ENCODE data around the gene RIIAD1.
"Not testable (repeated sequence)": the region's sequence is repeated elsewhere in the genome, so short reads cannot be mapped to it uniquely, and the experiment has no call there.

The RIIAD1 gene

GRCh38 chr1:151711044-151711800, 10.1 kb upstream of the RIIAD1 start:
- DNase-seq = no peak

GRCh38 chr1:151711951-151712350, 9.4 kb upstream of the RIIAD1 start:
- no peak for DNase-seq

GRCh38 chr1:151713044-151713443, 8.3 kb upstream of the RIIAD1 start:
- no peak for DNase-seq

GRCh38 chr1:151713874-151714273, 7.4 kb upstream of the RIIAD1 start:
- no peak for DNase-seq

DNA sequence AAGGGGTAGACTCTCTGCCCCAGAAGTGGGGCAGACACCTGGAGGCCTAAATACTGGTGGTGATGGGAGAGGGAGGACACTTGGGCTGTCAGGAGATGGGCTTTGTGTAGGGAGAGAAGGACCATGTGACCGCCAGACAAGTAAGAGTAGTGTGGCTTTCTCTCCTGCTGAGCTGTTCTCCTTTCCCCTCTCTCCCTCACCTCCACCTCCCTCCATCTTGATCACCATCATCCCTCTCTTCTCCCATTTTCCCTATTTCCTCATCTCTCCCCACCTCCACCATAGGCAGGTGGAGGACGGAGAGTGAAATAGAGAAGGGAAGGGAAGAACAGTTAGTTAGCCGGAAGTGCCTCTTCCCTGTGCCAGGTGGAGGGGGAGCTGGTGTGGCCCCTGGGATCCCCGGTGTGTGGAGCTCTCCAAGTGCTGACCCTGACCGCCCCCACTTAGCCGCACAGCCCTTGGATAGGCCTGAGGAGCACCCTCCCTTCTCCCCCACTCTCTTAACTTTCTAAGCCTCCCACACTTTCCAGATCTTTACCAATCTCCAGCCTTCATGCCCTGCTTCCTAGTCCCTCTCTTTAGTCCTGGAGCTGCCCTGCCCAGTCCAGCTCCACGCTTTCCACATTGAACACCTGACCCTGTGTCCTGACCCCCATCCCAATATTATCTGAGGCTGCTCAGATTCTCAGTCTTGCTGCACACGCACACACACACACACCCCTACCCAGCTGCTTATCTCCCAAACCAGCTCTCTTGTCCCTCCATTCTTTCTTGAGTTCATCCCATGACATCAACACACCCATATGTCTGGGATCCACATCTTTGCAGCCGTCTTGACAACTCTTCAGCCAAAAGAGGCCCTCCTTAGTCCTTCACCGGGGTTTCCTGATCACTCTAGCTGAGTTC, 6.2 kb upstream of the RIIAD1 start:
- DNase-seq = no peak

DNA sequence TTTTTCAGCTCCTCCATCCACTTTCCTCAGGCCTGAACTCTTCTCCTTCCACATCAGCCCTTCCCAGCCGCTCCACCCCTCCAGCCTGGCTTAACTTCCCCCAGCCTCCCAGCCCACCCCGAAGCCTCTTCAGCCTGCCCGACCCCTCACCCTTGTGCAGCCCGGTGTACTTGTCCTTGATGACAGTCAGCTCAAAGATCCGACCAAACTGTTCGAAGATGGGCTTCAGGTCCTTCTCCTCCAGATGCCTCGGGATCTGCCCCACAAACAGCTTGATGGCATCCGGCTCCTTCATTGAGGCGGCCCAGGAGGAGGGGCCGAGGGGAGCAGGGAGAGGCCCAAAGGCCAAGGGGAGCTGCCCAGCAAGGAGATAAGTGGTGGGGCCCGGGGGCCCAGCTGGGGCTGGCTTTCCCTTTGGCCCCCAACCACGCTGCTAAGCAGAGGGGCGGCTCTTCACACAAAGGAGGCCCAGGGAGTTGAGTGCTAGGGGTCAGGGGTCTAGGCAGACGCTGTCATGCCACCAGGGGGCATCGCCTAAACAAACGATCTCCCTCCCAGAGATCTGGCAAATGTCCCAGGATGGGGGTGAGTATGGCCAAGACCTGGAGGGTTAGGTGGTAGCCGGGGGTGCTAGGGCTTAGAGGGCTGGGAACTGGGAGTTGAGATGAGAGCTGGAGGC, 5.5 kb upstream of the RIIAD1 start:
- DNase-seq = peak; percentile 74

DNA sequence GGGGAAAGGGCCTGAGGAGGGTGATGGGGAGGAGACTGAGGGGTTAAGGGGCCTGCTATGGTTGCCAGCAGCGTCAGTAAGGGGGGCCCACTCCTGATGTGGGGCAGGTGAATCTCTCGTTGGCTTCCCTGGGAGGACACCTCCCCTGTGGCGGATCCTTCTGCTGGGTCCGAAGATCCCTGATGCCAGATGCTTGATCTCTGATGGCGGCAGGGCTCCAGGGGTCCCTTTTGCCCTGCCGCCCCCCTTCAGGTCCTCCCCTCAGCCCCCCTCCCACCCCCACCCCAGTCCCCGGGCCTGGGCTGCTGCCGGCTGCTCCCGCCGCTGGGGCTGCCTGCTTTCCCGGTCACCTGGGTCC, 4.9 kb upstream of the RIIAD1 start:
- no peak for DNase-seq

DNA sequence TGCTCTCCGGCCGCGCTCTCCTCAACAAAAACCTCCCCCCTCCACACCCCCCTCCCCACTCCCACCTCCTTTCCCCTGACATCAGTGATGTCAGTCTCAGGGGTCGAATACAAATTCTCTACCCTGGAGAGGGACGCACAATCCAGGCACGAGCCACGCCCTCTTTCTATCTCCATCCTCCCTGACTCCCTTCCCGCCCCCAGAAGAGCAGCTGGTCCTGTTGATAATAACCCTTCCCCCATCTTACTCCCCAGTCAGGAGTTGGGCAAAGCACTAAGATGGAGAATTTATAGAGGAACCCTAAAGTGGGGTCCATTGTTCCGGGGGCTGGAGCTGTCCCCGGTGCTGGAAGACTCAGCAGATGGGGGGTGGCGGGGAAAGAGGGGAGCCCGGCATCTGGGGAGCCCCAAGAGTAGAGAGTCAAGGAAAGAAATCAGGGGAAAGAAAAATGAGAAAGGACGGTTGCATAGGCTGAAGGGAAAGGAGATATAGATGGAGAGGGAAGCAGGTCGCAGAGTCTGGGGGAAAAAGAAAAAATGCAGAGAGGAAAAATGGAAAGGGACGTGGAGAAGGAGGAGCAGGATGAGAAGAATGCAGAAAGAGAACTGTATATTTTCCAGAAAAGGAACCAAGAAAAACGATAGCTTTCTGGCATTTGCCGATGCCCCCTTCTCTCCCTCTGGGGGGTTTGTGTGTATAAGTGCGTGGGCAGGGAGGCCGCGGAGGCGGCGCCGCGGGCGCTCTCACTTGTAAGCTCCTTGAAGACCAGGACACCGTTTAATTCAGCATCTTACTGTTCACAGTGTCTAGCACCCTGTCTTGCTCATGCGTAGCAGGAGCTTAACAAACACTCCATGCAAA, 4.3 kb upstream of the RIIAD1 start, which contains the start of gene CELF3:
Gene CELF3, minus strand, starts transcription at position 33 of the 861 bp plus-strand sequence. CDS start 783 bp downstream, outside the sequence.
- DNase-seq = peak; percentile 94

GRCh38 chr1:151718011-151718431, 3.3 kb upstream of the RIIAD1 start:
- DNase-seq = no peak

- no peak for DNase-seq
Measured at GRCh38 chr1:151718666-151719065, 2.7 kb upstream of the RIIAD1 start.

GRCh38 chr1:151720125-151720524, 1.2 kb upstream of the RIIAD1 start:
- no peak for DNase-seq

GRCh38 chr1:151720554-151720953, 768 bp upstream of the RIIAD1 start:
- DNase-seq = no peak

- no peak for DNase-seq
Measured at GRCh38 chr1:151721788-151722510, 627 bp downstream of the RIIAD1 start.

DNA sequence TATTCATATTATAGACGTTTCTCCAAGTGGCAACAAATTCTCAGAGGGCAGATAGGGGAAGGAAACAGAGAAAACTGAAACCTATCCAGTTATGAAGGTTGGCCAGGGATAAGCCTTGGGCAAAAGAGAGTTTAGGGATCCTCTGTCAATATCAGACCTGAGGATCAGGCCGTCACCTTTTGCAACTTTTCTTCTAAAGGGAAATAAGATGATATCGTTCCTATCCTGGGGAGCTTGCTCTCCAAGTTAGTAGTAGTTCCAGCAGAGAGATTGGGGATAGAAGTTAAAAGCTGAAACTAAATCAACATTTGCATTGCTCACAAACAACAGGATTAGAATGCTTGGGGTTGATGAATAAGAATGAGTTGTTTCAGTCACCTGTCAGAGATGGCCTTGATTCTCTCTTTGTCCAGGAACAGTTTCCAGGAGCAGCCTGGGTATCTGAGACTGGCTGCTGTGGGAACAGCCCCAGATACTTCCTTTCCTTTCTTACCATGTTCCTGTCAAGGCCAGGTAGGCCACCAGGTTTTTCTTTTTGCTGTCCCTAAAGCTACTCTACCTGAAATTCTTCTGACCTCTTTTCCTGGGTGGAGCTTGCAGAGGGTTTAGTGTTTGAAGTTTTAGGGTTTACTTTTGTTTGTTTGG, 2.5 kb downstream of the RIIAD1 start:
- DNase-seq = no peak

DNA sequence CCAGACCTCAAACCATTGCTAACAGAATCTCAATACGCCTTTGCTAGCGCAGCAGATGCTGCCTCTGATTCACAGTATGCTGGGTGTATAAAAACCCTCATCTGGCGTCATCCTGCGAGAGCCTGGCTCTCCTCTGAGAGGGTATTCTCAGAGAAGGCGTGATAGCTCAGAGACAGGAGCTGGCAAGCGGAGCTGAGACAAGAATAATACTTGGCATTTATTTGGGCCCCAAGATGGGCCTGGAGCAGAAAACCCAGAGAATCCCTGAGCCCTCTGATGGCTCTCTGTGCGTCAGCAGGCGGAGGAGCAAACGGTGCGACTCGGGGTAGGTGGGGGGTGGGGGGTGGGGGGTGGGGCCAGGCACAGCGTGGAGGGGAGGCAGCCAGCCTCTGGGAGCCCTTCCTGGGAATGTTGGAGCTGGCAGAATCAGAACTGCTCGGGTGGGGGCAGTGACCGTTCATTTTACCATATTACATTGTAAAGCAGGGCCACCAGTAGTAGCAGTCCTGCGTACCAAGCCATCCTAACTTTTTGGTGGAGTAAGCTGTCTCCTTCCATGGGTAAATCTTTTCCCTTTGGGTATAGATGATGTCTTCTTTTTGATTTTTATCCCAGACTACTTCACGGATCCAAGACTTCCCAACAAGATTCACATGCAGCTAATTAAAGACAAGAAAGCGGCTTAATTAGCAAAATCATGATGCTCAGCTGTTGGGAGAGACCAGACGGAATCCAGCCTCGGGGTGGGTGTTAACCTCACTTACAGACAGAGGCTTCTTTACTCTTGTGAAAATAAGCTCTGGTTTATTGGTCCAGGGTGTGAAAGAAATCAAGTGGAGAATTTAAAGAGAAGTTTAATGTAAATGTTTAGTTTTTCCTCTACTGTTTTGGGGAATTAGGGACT, 7.1 kb downstream of the RIIAD1 start:
- no peak for DNase-seq

GRCh38 chr1:151729157-151729965, 8.0 kb downstream of the RIIAD1 start:
- DNase-seq = no peak

GRCh38 chr1:151729966-151730291, 8.6 kb downstream of the RIIAD1 start:
- DNase-seq = no peak

GRCh38 chr1:151733126-151733525, 11.8 kb downstream of the RIIAD1 start:
- no peak for DNase-seq

DNA sequence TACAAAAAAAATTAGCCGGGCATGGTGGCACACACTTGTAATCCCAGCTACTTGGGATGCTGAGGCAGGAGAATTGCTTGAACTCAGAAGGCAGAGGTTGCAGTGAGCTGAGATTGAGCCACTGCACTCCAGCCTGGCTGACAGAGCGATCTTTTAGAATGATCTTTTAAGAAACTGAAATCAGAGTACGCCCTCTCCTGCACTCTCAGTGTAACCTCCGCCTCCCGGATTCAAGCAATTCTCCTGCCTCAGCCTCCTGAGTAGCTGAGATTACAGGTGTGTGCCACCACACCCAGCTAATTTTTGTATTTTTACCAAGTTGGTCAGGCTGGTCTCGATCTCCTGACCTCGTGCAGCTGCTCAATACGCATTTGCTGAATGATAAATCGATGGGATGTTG, 12.7 kb downstream of the RIIAD1 start:
- DNase-seq = not testable (repeated sequence)
